ENCODE measurements around the gene SRC.

Gene SRC

GRCh38 chr20:37346236-37346534, 245 bp downstream of the SRC start:
- no peak for TF ChIP-seq CTCF (IDR thresholded peaks at IDR 0.05; ENCODE audit: control insufficient read depth, insufficient read depth, low read depth, low read length, missing control alignments)

GRCh38 chr20:37346535-37347346, 801 bp downstream of the SRC start:
- no peak for TF ChIP-seq CTCF (IDR thresholded peaks at IDR 0.05; ENCODE audit: control insufficient read depth, insufficient read depth, low read depth, low read length, missing control alignments)
- H3K4me3 ChIP-seq (ENCODE audit: control insufficient read depth, low read depth, low read length), result peak overlapping the region; percentile 71
- DNase-seq (ENCODE audit: low read depth), result no peak

More at GRCh38 chr20:37346236-37346534, 245 bp downstream of the SRC start:
- peak overlapping the region; percentile 71 for H3K4me3 ChIP-seq (ENCODE audit: control insufficient read depth, low read depth, low read length)
- DNase-seq (ENCODE audit: low read depth), result no peak

GRCh38 chr20:37347347-37347823, 1.4 kb downstream of the SRC start:
- peak overlapping the region; percentile 71; the same call in 1 of the 2 replicates for H3K4me3 ChIP-seq (ENCODE audit: control insufficient read depth, low read depth, low read length)
- no peak for TF ChIP-seq CTCF (IDR thresholded peaks at IDR 0.05; ENCODE audit: control insufficient read depth, insufficient read depth, low read depth, low read length, missing control alignments)
- no peak for DNase-seq (ENCODE audit: low read depth)

- H3K4me3 ChIP-seq (ENCODE audit: control insufficient read depth, low read depth, low read length), result no peak overlapping the region
- TF ChIP-seq CTCF (IDR thresholded peaks at IDR 0.05; ENCODE audit: control insufficient read depth, insufficient read depth, low read depth, low read length, missing control alignments), result no peak
- no peak for DNase-seq (ENCODE audit: low read depth)
Observed at GRCh38 chr20:37347891-37348791, 2.2 kb downstream of the SRC start.

GRCh38 chr20:37348792-37349516, 3.0 kb downstream of the SRC start:
- no peak for DNase-seq (ENCODE audit: low read depth)
- H3K4me3 ChIP-seq (ENCODE audit: control insufficient read depth, low read depth, low read length), result no peak overlapping the region
- no peak for TF ChIP-seq CTCF (IDR thresholded peaks at IDR 0.05; ENCODE audit: control insufficient read depth, insufficient read depth, low read depth, low read length, missing control alignments)

Measured in AG09309 (cell line).